NCI-H2227 (cell line): Measurements from ENCODE around the gene NEK5.

Source experiments
- DNase-seq: peaks from one replicate; lab custom pipeline; 2025; ENCODE audit not compliant: unreplicated experiment; lab: John Stamatoyannopoulos, UW

The NEK5 gene

GRCh38 chr13:51988988-51989618 lies 139.8 kb downstream of the NEK5 start:
- DNase-seq: no peak
